Esophagus squamous epithelium (tissue), 4 donors: ENCODE results near the gene RUSF1.

Experiments
- POLR2A ChIP-seq, 4 donors: fragments of 450-650 bp; IDR thresholded peaks; one replicate each; pipeline ENCODE4 v1.6.1; 2017; ENCODE audit warnings: antibody characterized with exemption in 4 of 4, mild to moderate bottlenecking in 4 of 4, moderate library complexity in 3 of 4
- TF ChIP-seq, protein P1 (sequence below), 6 experiments: fragments of 450-650 bp in 4 of 6; fragments of 200-600 bp in 2 of 6; sonication (generic) in 2 of 6; IDR thresholded peaks; one replicate each; pipeline ENCODE4 v1.5.1; 2016 to 2019; ENCODE audit warnings: antibody characterized with exemption in 6 of 6, mild to moderate bottlenecking in 4 of 6, moderate library complexity in 4 of 6

DNA sequence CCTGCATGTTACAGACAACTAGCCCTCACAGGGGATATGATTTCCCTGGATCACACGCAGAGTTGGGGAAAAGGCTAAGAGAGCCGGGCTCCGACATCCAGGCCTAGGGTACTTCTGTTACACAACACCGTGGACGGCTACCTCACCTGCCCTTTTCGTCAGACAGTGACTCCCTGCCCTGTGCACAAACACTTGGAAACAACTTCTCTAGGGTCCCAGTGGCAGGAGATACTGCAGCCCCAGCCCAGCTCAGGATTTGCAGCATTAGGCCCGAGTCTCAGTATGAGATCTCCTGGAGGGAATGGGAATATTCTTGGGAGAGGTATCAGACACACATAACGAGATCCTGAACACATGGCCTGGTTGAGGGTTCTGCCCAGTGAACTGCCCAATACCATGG is 8.3 kb downstream of the RUSF1 start:
- TF ChIP-seq, protein P1, sequence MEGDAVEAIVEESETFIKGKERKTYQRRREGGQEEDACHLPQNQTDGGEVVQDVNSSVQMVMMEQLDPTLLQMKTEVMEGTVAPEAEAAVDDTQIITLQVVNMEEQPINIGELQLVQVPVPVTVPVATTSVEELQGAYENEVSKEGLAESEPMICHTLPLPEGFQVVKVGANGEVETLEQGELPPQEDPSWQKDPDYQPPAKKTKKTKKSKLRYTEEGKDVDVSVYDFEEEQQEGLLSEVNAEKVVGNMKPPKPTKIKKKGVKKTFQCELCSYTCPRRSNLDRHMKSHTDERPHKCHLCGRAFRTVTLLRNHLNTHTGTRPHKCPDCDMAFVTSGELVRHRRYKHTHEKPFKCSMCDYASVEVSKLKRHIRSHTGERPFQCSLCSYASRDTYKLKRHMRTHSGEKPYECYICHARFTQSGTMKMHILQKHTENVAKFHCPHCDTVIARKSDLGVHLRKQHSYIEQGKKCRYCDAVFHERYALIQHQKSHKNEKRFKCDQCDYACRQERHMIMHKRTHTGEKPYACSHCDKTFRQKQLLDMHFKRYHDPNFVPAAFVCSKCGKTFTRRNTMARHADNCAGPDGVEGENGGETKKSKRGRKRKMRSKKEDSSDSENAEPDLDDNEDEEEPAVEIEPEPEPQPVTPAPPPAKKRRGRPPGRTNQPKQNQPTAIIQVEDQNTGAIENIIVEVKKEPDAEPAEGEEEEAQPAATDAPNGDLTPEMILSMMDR (IDR thresholded peaks at IDR 0.05), result no peak
- TF ChIP-seq POLR2A (IDR thresholded peaks at IDR 0.05), result no peak
